ENCODE measurements around the gene FADS1. TPM values are rescaled to one million over a fixed set of nuclear protein-coding genes. Genes with fewer than 3 reads are reported as not detected.

The FADS1 gene
- total and polyA plus RNA-seq, 12 donors, result 28.3 to 410 (median 102) TPM

DNA sequence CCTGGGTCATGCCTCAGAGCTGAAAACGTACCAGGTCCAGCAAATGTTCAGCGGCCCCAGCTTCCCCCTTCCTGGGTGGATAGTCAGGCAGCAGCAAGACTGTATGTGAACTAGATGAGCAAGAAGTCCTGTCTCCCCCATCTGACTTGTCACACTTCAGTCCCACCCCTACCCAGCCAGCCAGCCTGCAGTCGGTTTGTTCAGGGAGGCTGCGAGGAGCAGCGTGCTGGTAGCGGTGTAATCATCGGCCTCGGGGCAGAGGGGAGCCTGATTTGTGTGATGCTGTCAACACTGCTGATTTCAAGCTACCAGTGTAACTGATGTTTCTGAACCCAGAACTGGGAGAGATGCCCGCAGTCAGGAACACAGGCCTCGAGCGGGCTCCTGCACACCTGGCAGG, 34.0 kb downstream of the FADS1 start:
- Histone ChIP-seq H3K27ac (no peak overlapping the region), H3K4me3 (no peak overlapping the region), H3K36me3 (replicated peaks in 1 of 2) (peaks cover 0 to 28% of the 10 kb centered on the region in 2 donors), H3K27me3 (no peaks in the 10 kb centered on the region), H3K9me3 (replicated peaks in 1 of 3) (no peaks in the 10 kb centered on the region), H3K4me1 (replicated peaks in 1 of 2) (peaks cover 0 to under 1% of the 10 kb centered on the region in 2 donors)
- TF ChIP-seq, protein P1, sequence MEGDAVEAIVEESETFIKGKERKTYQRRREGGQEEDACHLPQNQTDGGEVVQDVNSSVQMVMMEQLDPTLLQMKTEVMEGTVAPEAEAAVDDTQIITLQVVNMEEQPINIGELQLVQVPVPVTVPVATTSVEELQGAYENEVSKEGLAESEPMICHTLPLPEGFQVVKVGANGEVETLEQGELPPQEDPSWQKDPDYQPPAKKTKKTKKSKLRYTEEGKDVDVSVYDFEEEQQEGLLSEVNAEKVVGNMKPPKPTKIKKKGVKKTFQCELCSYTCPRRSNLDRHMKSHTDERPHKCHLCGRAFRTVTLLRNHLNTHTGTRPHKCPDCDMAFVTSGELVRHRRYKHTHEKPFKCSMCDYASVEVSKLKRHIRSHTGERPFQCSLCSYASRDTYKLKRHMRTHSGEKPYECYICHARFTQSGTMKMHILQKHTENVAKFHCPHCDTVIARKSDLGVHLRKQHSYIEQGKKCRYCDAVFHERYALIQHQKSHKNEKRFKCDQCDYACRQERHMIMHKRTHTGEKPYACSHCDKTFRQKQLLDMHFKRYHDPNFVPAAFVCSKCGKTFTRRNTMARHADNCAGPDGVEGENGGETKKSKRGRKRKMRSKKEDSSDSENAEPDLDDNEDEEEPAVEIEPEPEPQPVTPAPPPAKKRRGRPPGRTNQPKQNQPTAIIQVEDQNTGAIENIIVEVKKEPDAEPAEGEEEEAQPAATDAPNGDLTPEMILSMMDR (IDR thresholded peaks at IDR 0.05), result no peak
- TF ChIP-seq POLR2A (IDR thresholded peaks at IDR 0.05), result no peak
- 81 to 96% (median 87%) methylated on average over 8 to 11 of the region's 11 CpGs for WGBS, 4 donors
- intact Hi-C loops (cut with DNase I), result loop anchor here in 1 of 2 donors (10.0 kb wide), 2 partner anchors 172 to 332 kb away; partner anchors contain the start of gene BEST1
- no peak for DNase-seq

DNA sequence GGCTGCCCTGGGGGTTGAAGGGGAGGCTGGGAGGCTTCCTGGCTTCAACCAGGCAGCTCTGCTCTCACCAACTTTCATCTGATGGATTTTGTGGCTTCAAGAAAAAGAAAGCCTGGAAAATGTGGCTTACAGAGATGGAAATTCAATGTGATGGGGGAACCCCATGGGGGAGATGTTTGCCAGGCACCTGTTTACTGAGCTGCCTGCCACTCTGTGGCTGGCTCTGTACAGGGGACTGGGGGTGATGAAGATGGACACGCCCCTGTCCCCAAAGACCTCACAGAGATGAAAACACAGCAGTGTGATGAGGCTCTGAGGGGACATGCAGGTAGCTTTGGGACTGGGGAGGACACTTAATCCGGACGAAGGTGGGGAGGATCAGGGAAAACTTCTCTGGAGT, 34.5 kb downstream of the FADS1 start:
- intact Hi-C loops (cut with DNase I), result loop anchor here in 1 of 2 donors (10.0 kb wide), 2 partner anchors 173 to 333 kb away; partner anchors contain the start of gene BEST1
- no peak for TF ChIP-seq POLR2A (IDR thresholded peaks at IDR 0.05)
- TF ChIP-seq, protein P1 (IDR thresholded peaks at IDR 0.05), result no peak
- H3K27ac ChIP-seq, result no peak overlapping the region
- H3K4me3 ChIP-seq, result no peak overlapping the region
- 86 to 95% (median 90%) methylated on average over 3 of the region's 3 CpGs for WGBS, 4 donors
- peaks cover 0 to 23% of the 10 kb centered on the region in 2 donors for H3K36me3 ChIP-seq (replicated peaks in 1 of 2)
- peaks cover 0 to 6% of the 10 kb centered on the region in 2 donors for H3K4me1 ChIP-seq (replicated peaks in 1 of 2)
- no peak for DNase-seq
- no peaks in the 10 kb centered on the region for H3K27me3 ChIP-seq
- H3K9me3 ChIP-seq (replicated peaks in 1 of 3), result no peaks in the 10 kb centered on the region

DNA sequence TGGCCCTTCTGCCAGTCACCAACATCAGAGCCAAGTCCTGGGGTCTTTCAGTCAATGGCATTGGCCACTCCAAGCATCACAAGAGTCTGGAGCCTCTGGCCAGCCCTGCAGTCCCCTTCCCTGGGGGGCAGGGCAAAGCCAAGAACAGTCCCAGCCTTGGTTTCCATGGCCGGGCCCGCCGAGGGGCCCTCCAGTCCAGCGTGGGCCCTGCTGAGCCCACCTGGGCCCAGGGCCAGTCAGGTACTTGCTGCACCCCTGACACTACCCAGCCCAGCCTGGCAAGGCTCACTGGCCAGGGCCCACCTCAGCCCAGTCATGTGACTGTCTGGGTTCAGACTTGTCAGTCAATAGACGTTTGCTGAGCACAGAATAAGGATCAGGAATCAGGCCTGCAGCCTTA, 35.2 kb downstream of the FADS1 start:
- intact Hi-C loops (cut with DNase I), result loop anchor here in 1 of 2 donors (10.0 kb wide), 2 partner anchors 173 to 333 kb away; partner anchors contain the start of gene BEST1
- Histone ChIP-seq H3K27me3 (no peaks in the 10 kb centered on the region), H3K27ac (no peak overlapping the region), H3K36me3 (replicated peaks in 1 of 2) (peaks cover 0 to 16% of the 10 kb centered on the region in 2 donors), H3K9me3 (replicated peaks in 1 of 3) (no peaks in the 10 kb centered on the region), H3K4me3 (no peak overlapping the region), H3K4me1 (replicated peaks in 1 of 2) (peaks cover 0 to 11% of the 10 kb centered on the region in 2 donors)
- DNase-seq, result no peak
- no peak for TF ChIP-seq POLR2A (IDR thresholded peaks at IDR 0.05)
- TF ChIP-seq, protein P1 (IDR thresholded peaks at IDR 0.05), result no peak
- WGBS, 4 donors, result 69 to 92% (median 91%) methylated on average over 2 to 5 of the region's 5 CpGs; no CpG with 5 or more reads in 1 of the 4 donors

DNA sequence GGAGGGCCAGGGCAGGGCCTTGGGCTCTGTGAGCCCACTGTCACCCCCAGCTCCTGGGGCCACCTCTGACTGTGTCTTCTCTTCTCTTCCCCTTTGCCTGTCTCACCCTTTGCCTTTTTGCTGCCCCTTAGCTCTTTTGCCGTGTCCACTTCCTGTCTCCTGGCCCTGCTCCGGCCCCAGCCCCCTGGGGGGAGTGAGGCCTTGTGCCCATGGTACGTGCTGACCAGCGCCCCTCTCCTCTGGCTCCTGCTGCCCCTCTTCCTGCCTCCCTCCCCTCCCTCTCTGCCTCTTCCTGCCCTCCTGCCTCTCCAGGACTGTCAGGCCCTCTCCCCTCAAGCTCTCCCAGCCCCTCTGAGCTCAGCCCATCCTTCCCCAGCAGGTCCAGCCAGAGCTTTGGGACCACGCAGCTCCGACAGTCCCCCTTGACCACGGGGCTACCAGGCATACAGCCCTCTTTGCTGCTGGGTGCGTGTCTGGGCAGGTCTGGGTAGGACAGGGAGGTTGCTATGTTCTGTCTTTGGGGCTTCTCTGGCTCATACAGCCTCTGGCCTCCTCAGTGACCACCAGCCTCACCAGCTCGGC, 36.1 kb downstream of the FADS1 start:
- no peak for TF ChIP-seq POLR2A (IDR thresholded peaks at IDR 0.05)
- TF ChIP-seq, protein P1 (IDR thresholded peaks at IDR 0.05), result no peak
- H3K4me1 ChIP-seq (replicated peaks in 1 of 2), result peaks cover 0 to 11% of the 10 kb centered on the region in 2 donors
- no peaks in the 10 kb centered on the region for H3K9me3 ChIP-seq (replicated peaks in 1 of 3)
- DNase-seq, result no peak
- no peaks in the 10 kb centered on the region for H3K27me3 ChIP-seq
- intact Hi-C loops (cut with DNase I), result loop anchor here in 1 of 2 donors (10.0 kb wide), 2 partner anchors 174 to 334 kb away; partner anchors contain the start of gene BEST1
- no peak overlapping the region for H3K4me3 ChIP-seq
- H3K27ac ChIP-seq, result no peak overlapping the region
- peaks cover 0 to 7% of the 10 kb centered on the region in 2 donors for H3K36me3 ChIP-seq (replicated peaks in 1 of 2)
- 80 to 96% (median 82%) methylated on average over 4 to 9 of the region's 9 CpGs for WGBS, 4 donors
